ENCODE results near the gene PUS1.

- no peak for TF ChIP-seq MAX (IDR thresholded peaks at IDR 0.05)
- TF ChIP-seq EP300 (IDR thresholded peaks at IDR 0.05; ENCODE audit: borderline replicate concordance): no peak
- TF ChIP-seq REST (IDR thresholded peaks at IDR 0.05; ENCODE audit: low read depth): no peak
These were observed 8.9 kb upstream of the PUS1 start for GRCh38 chr12:131920157-131920508.
